Psoas muscle (tissue), 8 donors: ENCODE data around the gene PRDM2. TPM values are rescaled to one million over a fixed set of nuclear protein-coding genes. Genes with fewer than 3 reads are reported as not detected.
A peak's percentile ranks its signal among the peaks of the same experiment; 100 is the strongest.

Source experiments
- ATAC-seq, 4 donors: fragments of 200-7000 bp; cut with Tn5 transposase; one replicate each; pipeline ENCODE4 v1.9.1; 2020; ENCODE audit warnings: moderate library complexity in 3 of 4, mild to moderate bottlenecking in 2 of 4
- DNase-seq, 2 donors: peaks; one replicate each; pipeline ENCODE4 v3.0.0-alpha.2; 2020
- H3K27ac ChIP-seq: fragments of 200-600 bp; one replicate; pipeline ENCODE4 v1.8.0; 2022
- H3K27me3 ChIP-seq, 3 donors: fragments of 200-600 bp in 1 of 3; one replicate each; pipeline versions ENCODE4 v1.6.1 to v1.8.0; 2013 to 2022; ENCODE audit warnings: low read length in 2 of 3, mild to moderate bottlenecking in 2 of 3, moderate library complexity in 1 of 3; ENCODE audit not compliant: insufficient read depth in 3 of 3
- H3K36me3 ChIP-seq, 2 donors: fragments of 200-600 bp in 1 of 2; one replicate each; pipeline versions ENCODE4 v1.6.1 to v1.8.0; 2013 to 2022; ENCODE audit warnings: low read depth in 1 of 2, mild to moderate bottlenecking in 1 of 2, moderate library complexity in 1 of 2; ENCODE audit not compliant: insufficient read depth in 1 of 2
- H3K4me1 ChIP-seq: fragments of 200-600 bp; one replicate; pipeline ENCODE4 v1.8.0; 2022
- H3K4me3 ChIP-seq: fragments of 200-600 bp; one replicate; pipeline ENCODE4 v1.8.0; 2022; ENCODE audit warnings: mild to moderate bottlenecking
- H3K9me3 ChIP-seq: fragments of 200-600 bp; one replicate; pipeline ENCODE4 v1.8.0; 2022
- WGBS, 3 donors: extraction: QIAGEN DNeasy Blood & Tissue Kit; methylation state at CpG; one replicate each; pipeline versions ENCODE4 v1.1.6 to v1.1.7; 2013; 5-methylcytosine and 5-hydroxymethylcytosine counted together
- intact Hi-C, 2 donors: fragments of 100-400 bp; cut with DNase I; formaldehyde crosslinking; loops; one replicate each; pipeline versions ENCODE4 v1.11.0 to v1.14.2; 2022
- polyA plus RNA-seq, 3 donors: library from polyadenylated mRNA; stranded (reverse); fragments of 200-250 nt; gene quantifications; one replicate each; pipeline ENCODE4 v1.2.3, GENCODE V29; 2013
- total RNA-seq, 4 donors: library from RNA; stranded (reverse); fragmentation: NEBNext Ultra II Directional in 2 of 4; extraction: Animal tissue kit (Norgen Biotek cat#: 25700) in 2 of 4; gene quantifications; one replicate each; pipeline versions ENCODE4 v1.2.1 to v1.2.4, GENCODE V29; 2021 to 2023
- TF ChIP-seq, protein P1 (sequence below): fragments of 200-600 bp; IDR thresholded peaks from one replicate; pipeline ENCODE4 v1.8.0; 2022; ENCODE audit warnings: antibody characterized with exemption
- donor health status: healthy with polysubstance abuse.
- donor health status: DM: no; HTN: no; CAD: no; lungs with moderate emphysema.
- donor health status: Bipolar disorder and iron deficiency.
- donor health status: healthy.
- donor health status: DM: yes; HTN: yes; CAD: no.
- donor health status: DM: no; HTN: no; CAD: no.
- donor health status: DM: no; HTN: no; CAD: no.
- donor health status: DM: yes; HTN: yes; CAD: no.

Gene PRDM2
- total and polyA plus RNA-seq, 7 donors = 12.1 to 84.3 (median 44.3) TPM

DNA sequence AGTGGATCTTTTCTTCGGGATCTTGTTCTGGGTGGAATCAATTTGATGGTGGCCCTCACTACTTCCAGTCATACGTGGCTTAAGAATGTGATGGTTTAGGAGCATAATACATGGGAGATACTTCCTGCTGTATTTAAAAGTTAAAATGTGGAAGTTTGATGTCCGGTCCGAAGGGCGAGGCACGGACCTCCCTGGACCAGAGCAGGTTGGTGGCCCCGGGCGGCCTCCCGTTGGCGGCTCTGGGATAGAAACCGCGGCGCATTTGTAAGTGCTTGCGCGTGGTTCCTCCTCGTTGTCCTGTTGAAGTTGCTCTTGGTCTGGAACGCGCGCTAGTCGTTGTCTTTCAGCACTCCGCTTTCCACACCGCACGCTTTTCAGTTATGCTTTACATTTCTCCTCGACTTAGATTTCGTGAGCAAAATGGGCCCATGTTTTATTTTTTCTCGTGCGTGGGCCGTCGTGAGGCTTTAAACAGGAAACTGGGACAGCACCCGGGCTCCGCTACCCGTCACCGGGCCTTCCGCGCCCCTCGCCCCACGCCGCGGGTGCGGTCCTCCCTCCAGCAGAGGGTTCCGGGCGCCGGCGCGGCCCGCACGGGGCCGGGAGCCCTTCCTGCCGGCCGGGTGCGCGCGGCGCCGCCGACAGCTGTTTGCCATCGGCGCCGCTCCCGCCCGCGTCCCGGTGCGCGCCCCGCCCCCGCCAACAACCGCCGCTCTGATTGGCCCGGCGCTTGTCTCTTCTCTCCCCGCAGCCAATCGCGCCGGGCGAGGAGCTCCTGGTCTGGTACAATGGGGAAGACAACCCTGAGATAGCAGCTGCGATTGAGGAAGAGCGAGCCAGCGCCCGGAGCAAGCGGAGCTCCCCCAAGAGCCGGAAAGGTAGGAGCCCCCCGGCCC is 48.9 kb downstream of the PRDM2 start:
- intact Hi-C loops = loop anchor here in 1 of 2 donors (5.0 kb wide), 1 partner anchor 47 kb away; the partner anchor contains the start of gene PRDM2
- H3K27me3 ChIP-seq = no peaks in the 10 kb centered on the region
- WGBS, 3 donors = 1% methylated on average over 57 to 83 of the region's 83 CpGs
- peak overlapping the region; percentile 92 for H3K4me3 ChIP-seq
- peak overlapping the region; percentile 93 for H3K27ac ChIP-seq
- ATAC-seq = peak; percentile 94 to 96 (median 96)
- H3K4me1 ChIP-seq = peaks cover 39% of the 10 kb centered on the region
- H3K36me3 ChIP-seq = peaks cover 2 to 6% of the 10 kb centered on the region in 2 donors
- no peaks in the 10 kb centered on the region for H3K9me3 ChIP-seq
- peak; percentile 99 for DNase-seq
- TF ChIP-seq, protein P1, sequence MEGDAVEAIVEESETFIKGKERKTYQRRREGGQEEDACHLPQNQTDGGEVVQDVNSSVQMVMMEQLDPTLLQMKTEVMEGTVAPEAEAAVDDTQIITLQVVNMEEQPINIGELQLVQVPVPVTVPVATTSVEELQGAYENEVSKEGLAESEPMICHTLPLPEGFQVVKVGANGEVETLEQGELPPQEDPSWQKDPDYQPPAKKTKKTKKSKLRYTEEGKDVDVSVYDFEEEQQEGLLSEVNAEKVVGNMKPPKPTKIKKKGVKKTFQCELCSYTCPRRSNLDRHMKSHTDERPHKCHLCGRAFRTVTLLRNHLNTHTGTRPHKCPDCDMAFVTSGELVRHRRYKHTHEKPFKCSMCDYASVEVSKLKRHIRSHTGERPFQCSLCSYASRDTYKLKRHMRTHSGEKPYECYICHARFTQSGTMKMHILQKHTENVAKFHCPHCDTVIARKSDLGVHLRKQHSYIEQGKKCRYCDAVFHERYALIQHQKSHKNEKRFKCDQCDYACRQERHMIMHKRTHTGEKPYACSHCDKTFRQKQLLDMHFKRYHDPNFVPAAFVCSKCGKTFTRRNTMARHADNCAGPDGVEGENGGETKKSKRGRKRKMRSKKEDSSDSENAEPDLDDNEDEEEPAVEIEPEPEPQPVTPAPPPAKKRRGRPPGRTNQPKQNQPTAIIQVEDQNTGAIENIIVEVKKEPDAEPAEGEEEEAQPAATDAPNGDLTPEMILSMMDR = no peak

DNA sequence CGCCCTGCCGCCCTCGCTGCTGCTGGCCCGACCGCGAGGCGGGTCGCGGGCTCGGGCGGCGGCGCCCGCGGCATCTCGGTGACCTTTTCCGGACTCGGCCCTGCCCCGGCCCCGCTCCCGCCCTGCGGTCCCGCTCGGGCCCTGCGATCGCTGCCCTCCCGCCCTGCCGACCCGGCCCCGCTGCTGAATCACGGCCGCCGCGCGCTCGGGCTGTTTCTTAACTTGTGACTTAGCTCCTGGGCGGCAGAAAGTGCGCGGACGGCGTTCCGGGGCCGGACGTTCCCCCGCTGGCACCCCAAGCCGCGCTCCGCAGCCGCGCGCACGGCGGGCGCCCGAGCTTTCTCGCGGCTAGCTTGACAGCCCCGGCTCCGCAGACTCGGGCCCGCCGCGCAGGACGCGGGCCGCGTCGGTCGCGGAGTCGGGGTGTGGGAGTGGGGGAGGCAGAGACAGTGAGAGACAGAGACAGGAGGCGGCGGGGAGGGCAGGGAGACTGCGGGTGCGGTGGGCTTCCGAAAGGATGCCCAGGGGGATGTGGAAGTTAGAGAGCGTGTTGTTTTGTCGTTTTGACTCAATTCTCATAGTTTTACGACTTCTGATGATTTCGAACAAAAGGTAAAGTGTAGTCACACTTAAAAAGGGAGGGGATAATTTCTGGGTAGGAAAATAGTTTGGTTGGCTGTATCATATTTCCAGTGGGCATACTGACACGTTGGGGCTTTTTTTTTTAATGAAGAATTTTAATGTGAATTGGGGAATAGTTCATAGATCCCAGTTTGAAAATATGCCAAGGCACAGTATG is 49.8 kb downstream of the PRDM2 start:
- H3K36me3 ChIP-seq = peaks cover 0 to 6% of the 10 kb centered on the region in 2 donors
- peak; percentile 79 to 87 for DNase-seq
- peak overlapping the region; percentile 92 for H3K4me3 ChIP-seq
- intact Hi-C loops = loop anchor here in 1 of 2 donors (5.0 kb wide), 1 partner anchor 47 kb away; the partner anchor contains the start of gene PRDM2
- H3K9me3 ChIP-seq = no peaks in the 10 kb centered on the region
- TF ChIP-seq, protein P1 = no peak
- peaks cover 48% of the 10 kb centered on the region for H3K4me1 ChIP-seq
- no peaks in the 10 kb centered on the region for H3K27me3 ChIP-seq
- peak overlapping the region; percentile 93 for H3K27ac ChIP-seq
- WGBS, 3 donors = 0% methylated on average over 59 to 81 of the region's 81 CpGs
- ATAC-seq = peak; percentile 49 to 55 (median 52)

DNA sequence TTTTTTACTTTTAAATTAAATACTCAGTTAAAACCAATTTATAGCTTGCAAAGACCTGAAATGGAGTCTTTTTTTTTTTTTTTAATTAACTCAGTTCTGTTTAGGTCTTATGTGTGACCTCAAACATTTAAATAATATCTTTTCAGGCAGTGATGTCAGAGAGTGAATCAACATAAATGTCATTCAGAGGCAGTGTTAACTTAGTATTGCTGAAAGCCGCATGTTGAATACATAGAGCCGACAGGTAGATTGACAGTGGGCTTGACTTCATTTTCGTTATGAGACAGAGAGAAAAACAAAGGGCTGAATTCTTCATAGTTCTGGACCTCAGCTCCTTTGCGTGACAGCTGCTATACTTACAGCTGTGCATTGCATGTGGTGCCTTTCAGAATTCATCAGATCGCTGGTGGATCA is 51.5 kb downstream of the PRDM2 start:
- intact Hi-C loops = no loop called here
- ATAC-seq (no peak), DNase-seq (no peak)
- TF ChIP-seq, protein P1 = no peak
- Histone ChIP-seq H3K27ac (peak overlapping the region; percentile 93), H3K36me3 (peaks cover 0 to 6% of the 10 kb centered on the region in 2 donors), H3K9me3 (no peaks in the 10 kb centered on the region), H3K4me1 (peaks cover 65% of the 10 kb centered on the region), H3K4me3 (peak overlapping the region; percentile 92), H3K27me3 (no peaks in the 10 kb centered on the region)
- 44 to 72% (median 54%) methylated on average over 5 of the region's 5 CpGs for WGBS, 3 donors

DNA sequence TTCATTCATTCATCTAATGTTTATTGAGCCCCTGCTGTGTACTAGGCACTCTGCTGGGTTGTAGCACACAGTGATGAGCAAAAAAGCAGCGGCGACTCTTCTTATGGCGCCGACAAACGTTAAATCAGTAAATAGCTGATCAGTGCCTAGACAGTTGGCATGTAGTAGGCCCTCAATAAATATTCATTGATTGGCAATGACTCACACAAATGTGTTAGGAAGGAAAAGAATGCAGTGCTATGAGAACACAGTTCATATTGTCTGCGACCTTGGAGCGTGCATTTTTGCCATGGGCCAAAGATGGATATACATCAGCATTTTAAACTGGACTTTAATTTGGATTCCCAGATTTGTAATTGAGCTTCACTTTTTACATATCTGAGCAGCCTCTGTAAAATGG is 52.0 kb downstream of the PRDM2 start:
- H3K27me3 ChIP-seq = no peaks in the 10 kb centered on the region
- H3K4me1 ChIP-seq = peaks cover 70% of the 10 kb centered on the region
- intact Hi-C loops = no loop called here
- no peaks in the 10 kb centered on the region for H3K9me3 ChIP-seq
- peak overlapping the region; percentile 93 for H3K27ac ChIP-seq
- peak overlapping the region; percentile 92 for H3K4me3 ChIP-seq
- DNase-seq (no peak), ATAC-seq (no peak)
- WGBS, 3 donors = 80 to 88% (median 84%) methylated on average over 7 of the region's 7 CpGs
- TF ChIP-seq, protein P1 = no peak
- H3K36me3 ChIP-seq = peaks cover 0 to 6% of the 10 kb centered on the region in 2 donors
